ENCODE measurements around the gene AHCYL1.

The AHCYL1 gene

DNA sequence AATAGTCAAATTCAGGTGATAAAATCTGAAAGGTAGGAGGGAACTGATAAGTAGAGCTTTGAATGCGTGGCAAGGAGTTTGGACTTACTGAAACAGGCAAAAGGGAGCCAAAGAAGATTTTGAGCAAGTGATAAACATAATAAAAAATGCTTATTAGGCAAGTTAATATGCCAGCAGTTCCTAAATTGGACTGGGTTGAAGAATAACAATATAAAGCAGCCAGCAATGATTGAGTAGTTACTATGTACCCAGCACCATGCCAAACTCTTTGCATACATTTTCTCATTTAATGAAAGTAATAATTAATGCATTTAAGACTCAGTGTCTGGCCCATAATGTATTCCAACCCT is 23.8 kb upstream of the AHCYL1 start:
- H3K27ac Mint-ChIP-seq = no peak overlapping the region
- H3K9me3 Mint-ChIP-seq = no peaks in the 10 kb centered on the region
- H3K4me3 Mint-ChIP-seq = no peak overlapping the region

GRCh38 chr1:109963864-109964263 is 20.7 kb upstream of the AHCYL1 start:
- H3K27ac Mint-ChIP-seq = no peak overlapping the region
- H3K36me3 Mint-ChIP-seq = no peaks in the 10 kb centered on the region
- ATAC-seq (no peak), DNase-seq (ENCODE audit: low spot score in 2 of 2) (no peak)
- H3K4me1 Mint-ChIP-seq = no peaks in the 10 kb centered on the region
- H3K4me3 Mint-ChIP-seq = no peak overlapping the region
- H3K9me3 Mint-ChIP-seq = no peaks in the 10 kb centered on the region

More for the DNA sequence above, 23.8 kb upstream of the AHCYL1 start:
- Mint-ChIP-seq H3K4me1 (no peaks in the 10 kb centered on the region), H3K36me3 (no peaks in the 10 kb centered on the region)
- ATAC-seq = no peak
- DNase-seq (ENCODE audit: low spot score in 2 of 2) = no peak

DNA sequence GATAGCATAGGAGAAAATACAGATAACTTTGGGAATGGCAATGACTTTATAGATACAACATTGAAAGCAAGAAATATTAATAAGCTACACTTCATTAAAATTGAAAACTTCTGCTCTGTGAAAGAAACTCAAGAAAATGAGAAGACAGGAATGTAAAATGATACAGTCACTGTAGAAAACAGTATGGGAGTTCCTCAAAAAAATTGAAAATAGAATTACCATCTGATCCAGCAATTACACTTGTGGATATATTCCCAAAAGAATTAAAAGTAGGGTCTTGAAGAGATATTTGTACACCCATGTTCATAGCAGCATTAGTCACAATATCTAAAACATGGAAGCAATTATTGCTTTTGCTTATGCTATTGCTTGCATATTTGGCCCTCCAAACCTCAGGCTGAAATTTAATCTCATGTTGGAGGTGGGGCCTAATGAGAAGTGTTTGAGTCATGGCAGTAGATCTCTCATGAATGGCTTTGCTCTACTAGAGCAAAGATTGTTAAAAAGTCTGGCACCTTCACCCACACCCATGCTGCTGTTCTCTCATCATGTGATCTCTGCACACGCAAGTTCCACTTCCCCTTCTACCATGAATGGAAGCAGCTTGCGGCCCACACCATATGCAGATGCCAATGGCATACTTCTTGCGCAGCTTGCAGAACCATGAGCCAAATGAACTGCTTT is 15.3 kb upstream of the AHCYL1 start:
- peak; percentile 37 for ATAC-seq
- no peaks in the 10 kb centered on the region for H3K9me3 Mint-ChIP-seq
- H3K27ac Mint-ChIP-seq = no peak overlapping the region
- H3K4me1 Mint-ChIP-seq = no peaks in the 10 kb centered on the region
- H3K4me3 Mint-ChIP-seq = no peak overlapping the region
- no peaks in the 10 kb centered on the region for H3K36me3 Mint-ChIP-seq
- DNase-seq (ENCODE audit: low spot score in 2 of 2) = no peak

DNA sequence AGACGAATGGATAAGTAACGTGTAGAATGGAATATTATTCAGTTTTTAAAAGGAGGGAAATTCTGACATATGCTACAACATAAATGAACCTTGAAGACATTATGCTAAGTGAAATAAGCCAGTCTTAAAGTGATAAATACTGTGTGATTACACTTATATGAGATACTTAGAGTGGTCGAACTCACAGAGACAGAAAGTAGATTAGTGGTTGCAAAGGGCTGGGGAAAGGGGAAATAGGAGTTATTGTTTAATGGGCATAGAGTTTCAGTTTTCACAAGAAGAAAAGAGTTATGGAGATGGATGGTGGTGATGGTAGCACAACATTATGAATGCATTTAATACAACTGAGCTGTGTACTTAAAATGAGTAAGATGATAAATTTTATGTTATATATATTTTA is 14.7 kb upstream of the AHCYL1 start:
- Mint-ChIP-seq H3K27ac (no peak overlapping the region), H3K4me3 (no peak overlapping the region), H3K9me3 (no peaks in the 10 kb centered on the region), H3K36me3 (no peaks in the 10 kb centered on the region), H3K4me1 (no peaks in the 10 kb centered on the region)
- DNase-seq (ENCODE audit: low spot score in 2 of 2) (no peak), ATAC-seq (no peak)

DNA sequence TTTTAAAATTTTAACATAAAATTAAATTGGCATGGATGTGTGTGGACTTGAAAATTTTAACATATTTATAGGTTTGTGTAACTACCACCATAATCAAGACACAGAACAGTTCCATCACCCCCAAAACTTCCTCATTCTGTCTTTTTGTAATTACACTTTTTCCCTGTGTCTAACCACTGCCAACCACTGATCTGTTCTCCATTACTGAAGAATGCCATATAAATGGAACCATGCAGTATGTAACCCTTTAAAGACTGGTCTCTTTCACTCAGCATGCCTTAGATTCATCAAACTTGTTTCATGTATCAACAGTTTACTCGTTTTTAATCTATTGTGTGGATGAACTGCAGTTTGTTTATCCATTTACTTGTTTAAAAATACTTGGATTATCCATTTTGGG is 13.0 kb upstream of the AHCYL1 start:
- ATAC-seq (no peak), DNase-seq (ENCODE audit: low spot score in 2 of 2) (no peak)
- H3K4me1 Mint-ChIP-seq = no peaks in the 10 kb centered on the region
- H3K4me3 Mint-ChIP-seq = no peak overlapping the region
- no peaks in the 10 kb centered on the region for H3K9me3 Mint-ChIP-seq
- no peaks in the 10 kb centered on the region for H3K36me3 Mint-ChIP-seq
- no peak overlapping the region for H3K27ac Mint-ChIP-seq

- DNase-seq (ENCODE audit: low spot score in 2 of 2) = no peak
- H3K36me3 Mint-ChIP-seq = no peaks in the 10 kb centered on the region
Measured at GRCh38 chr1:109974191-109974590, 10.4 kb upstream of the AHCYL1 start.

GRCh38 chr1:109975718-109976117 is 8.8 kb upstream of the AHCYL1 start:
- Mint-ChIP-seq H3K36me3 (no peaks in the 10 kb centered on the region), H3K4me1 (no peaks in the 10 kb centered on the region), H3K4me3 (no peak overlapping the region), H3K27ac (no peak overlapping the region), H3K9me3 (no peaks in the 10 kb centered on the region)
- no peak for DNase-seq (ENCODE audit: low spot score in 2 of 2)
- ATAC-seq = no peak

More at GRCh38 chr1:109974191-109974590, 10.4 kb upstream of the AHCYL1 start:
- no peak for ATAC-seq
- no peaks in the 10 kb centered on the region for H3K4me1 Mint-ChIP-seq
- H3K4me3 Mint-ChIP-seq = no peak overlapping the region
- no peaks in the 10 kb centered on the region for H3K9me3 Mint-ChIP-seq
- H3K27ac Mint-ChIP-seq = no peak overlapping the region

- no peaks in the 10 kb centered on the region for H3K36me3 Mint-ChIP-seq
- DNase-seq (ENCODE audit: low spot score in 2 of 2) (no peak), ATAC-seq (no peak)
- H3K9me3 Mint-ChIP-seq = no peaks in the 10 kb centered on the region
- H3K4me1 Mint-ChIP-seq = no peaks in the 10 kb centered on the region
- H3K4me3 Mint-ChIP-seq = no peak overlapping the region
- no peak overlapping the region for H3K27ac Mint-ChIP-seq
Measured at GRCh38 chr1:109976762-109977161, 7.8 kb upstream of the AHCYL1 start.

- Mint-ChIP-seq H3K36me3 (no peaks in the 10 kb centered on the region), H3K4me1 (no peaks in the 10 kb centered on the region), H3K4me3 (no peak overlapping the region), H3K27ac (no peak overlapping the region), H3K9me3 (no peaks in the 10 kb centered on the region)
- ATAC-seq (no peak), DNase-seq (ENCODE audit: low spot score in 2 of 2) (no peak)
Measured at GRCh38 chr1:109977225-109977624, 7.3 kb upstream of the AHCYL1 start.

DNA sequence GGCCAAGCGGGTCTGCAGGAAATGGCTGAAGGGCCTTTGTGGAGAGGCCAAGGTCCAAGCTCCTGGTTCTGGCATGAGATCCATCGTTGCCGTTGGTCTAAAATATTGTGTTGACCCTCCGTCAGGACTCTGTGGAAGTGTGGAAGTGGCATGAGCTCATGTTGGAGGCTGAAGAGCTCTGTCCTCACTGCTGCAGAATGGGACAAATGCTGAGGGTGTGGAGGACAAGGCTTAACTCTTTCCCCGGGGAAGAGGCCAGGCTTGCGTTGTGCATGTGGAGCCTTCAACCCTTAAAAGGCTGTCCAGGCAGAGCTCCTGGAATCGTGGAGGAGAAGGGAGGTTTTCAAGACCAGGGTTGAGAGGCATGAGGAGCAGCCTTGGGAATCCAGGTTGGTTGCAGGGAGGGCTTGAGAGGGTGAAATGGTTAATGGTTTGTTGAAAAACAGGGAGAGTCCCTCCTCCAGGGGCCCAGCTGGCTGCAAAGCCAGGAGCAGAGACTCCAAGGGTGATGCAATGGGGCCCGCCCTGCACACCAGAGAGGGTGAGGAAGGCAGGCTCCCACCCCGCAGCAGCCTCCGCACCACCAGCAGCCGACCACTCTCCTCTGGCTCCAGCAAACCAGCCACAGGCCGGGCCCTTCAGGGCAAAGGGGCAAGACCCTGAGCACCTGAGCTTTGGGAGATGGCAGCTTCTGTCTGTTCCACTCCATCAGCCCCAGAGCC is 6.7 kb upstream of the AHCYL1 start:
- DNase-seq (ENCODE audit: low spot score in 2 of 2) (no peak), ATAC-seq (no peak)
- H3K27ac Mint-ChIP-seq = no peak overlapping the region
- no peaks in the 10 kb centered on the region for H3K9me3 Mint-ChIP-seq
- H3K4me3 Mint-ChIP-seq = no peak overlapping the region
- no peaks in the 10 kb centered on the region for H3K4me1 Mint-ChIP-seq
- no peaks in the 10 kb centered on the region for H3K36me3 Mint-ChIP-seq

GRCh38 chr1:109978761-109979488 is 5.6 kb upstream of the AHCYL1 start:
- H3K9me3 Mint-ChIP-seq = no peaks in the 10 kb centered on the region
- H3K27ac Mint-ChIP-seq = no peak overlapping the region
- H3K4me3 Mint-ChIP-seq = no peak overlapping the region
- ATAC-seq = no peak
- no peak for DNase-seq (ENCODE audit: low spot score in 2 of 2)
- no peaks in the 10 kb centered on the region for H3K36me3 Mint-ChIP-seq
- H3K4me1 Mint-ChIP-seq = no peaks in the 10 kb centered on the region

DNA sequence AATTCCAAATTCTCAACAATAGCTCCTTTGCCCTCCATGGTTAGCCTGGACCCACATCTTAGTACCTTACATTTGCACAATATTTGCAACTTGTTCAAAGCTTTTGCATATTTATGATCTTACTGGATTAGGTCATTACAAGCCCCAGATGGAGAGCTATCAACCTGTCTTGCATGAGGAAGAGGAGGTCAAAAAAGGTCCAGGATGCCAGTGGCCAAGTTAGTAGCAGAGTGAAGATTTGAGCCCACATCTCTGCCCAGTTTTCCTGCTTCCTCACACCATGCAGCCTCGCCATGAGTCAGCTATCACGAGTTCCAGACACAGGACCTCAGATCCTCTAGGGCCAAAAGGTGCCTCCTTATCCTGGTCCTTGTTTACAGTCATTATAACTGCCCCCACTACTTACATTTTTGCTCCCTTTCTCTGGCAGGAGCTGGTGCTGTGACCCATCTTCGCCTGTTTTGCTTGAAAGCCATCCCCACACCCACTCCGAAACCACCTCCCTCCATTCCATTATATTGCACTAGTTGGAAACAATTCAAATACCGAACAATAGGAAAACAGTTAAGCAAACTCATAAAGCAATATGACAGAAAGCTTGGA is 5.0 kb upstream of the AHCYL1 start:
- no peak for ATAC-seq
- no peak for DNase-seq (ENCODE audit: low spot score in 2 of 2)
- Mint-ChIP-seq H3K4me1 (peaks cover 6% of the 10 kb centered on the region), H3K4me3 (no peak overlapping the region), H3K9me3 (no peaks in the 10 kb centered on the region), H3K36me3 (no peaks in the 10 kb centered on the region), H3K27ac (no peak overlapping the region)

- H3K9me3 Mint-ChIP-seq = no peaks in the 10 kb centered on the region
- no peak overlapping the region for H3K4me3 Mint-ChIP-seq
- peaks cover 12% of the 10 kb centered on the region for H3K4me1 Mint-ChIP-seq
- DNase-seq (ENCODE audit: low spot score in 2 of 2) (no peak), ATAC-seq (no peak)
- peak overlapping the region; percentile 29 for H3K27ac Mint-ChIP-seq
- no peaks in the 10 kb centered on the region for H3K36me3 Mint-ChIP-seq
Measured at GRCh38 chr1:109980324-109981003, 4.1 kb upstream of the AHCYL1 start.

GRCh38 chr1:109981004-109981335 is 3.6 kb upstream of the AHCYL1 start:
- Mint-ChIP-seq H3K4me3 (no peak overlapping the region), H3K27ac (peak overlapping the region; percentile 29), H3K36me3 (no peaks in the 10 kb centered on the region), H3K4me1 (peaks cover 17% of the 10 kb centered on the region), H3K9me3 (no peaks in the 10 kb centered on the region)
- no peak for DNase-seq (ENCODE audit: low spot score in 2 of 2)
- ATAC-seq = no peak

Data from stimulated activated effector memory CD8-positive, alpha-beta T cell treated with anti-CD3 and anti-CD28 coated beads, Interleukin-12 subunit alpha, Interleukin-12 subunit beta, amount 100 ng/mL, for 72 hours (primary cell).